Panc1 (cell line): ENCODE results near the gene SORBS1. TPM values are rescaled to one million over a fixed set of nuclear protein-coding genes. Genes with fewer than 3 reads are reported as not detected.

Experiments used
- ATAC-seq: fragments of 200-7000 bp; cut with Tn5 transposase; 2 replicates; pipeline ENCODE4 v1.9.1; 2020; ENCODE audit warnings: mild to moderate bottlenecking, moderate library complexity
- BruUV-seq: library from RNA; stranded (reverse); fragments of 400-500 nt; replicated peaks from 2 replicates; lab custom pipeline; 2021; lab: Mats Ljungman, UMichigan
- CTCF ChIA-PET: fragments of 300-600 bp; sonication (Branson Sonifier 250); formaldehyde crosslinking; loops from one replicate; lab custom pipeline; 2022; ENCODE audit warnings: antibody characterized with exemption; lab: Charles Lee
- POLR2A ChIA-PET: fragments of 300-600 bp; sonication (Branson Sonifier 250); formaldehyde crosslinking; loops from one replicate; lab custom pipeline; 2022; ENCODE audit warnings: antibody characterized with exemption; lab: Charles Lee
- DNase-seq: peaks from one replicate; pipeline ENCODE4 v3.0.0-alpha.2; 2010; ENCODE audit warnings: low read depth, low spot score
- H3K27ac ChIP-seq: 2 replicates; pipeline ENCODE4 v1.5.1; 2011; ENCODE audit warnings: mild to moderate bottlenecking, low read length, inconsistent platforms
- H3K27me3 ChIP-seq: fragments of 200-500 bp; sonication (Bioruptor generic); 2 replicates; pipeline ENCODE4 v1.6.0; 2014; ENCODE audit warnings: low read length, inconsistent platforms; ENCODE audit not compliant: control insufficient read depth, insufficient read depth
- H3K36me3 ChIP-seq: fragments of 200-500 bp; sonication (Bioruptor generic); 2 replicates; pipeline ENCODE4 v1.5.1; 2014; ENCODE audit warnings: inconsistent platforms, mild to moderate bottlenecking, low read length, moderate library complexity; ENCODE audit not compliant: control insufficient read depth, insufficient read depth
- H3K4me1 ChIP-seq: 2 replicates; pipeline ENCODE4 v1.5.1; 2011; ENCODE audit warnings: inconsistent platforms, mild to moderate bottlenecking, low read length, moderate library complexity; ENCODE audit not compliant: control insufficient read depth, insufficient read depth
- H3K4me3 ChIP-seq, 2 experiments: 2 replicates each; pipeline ENCODE4 v1.5.1; 2011 to 2012; ENCODE audit warnings: low read depth in 2 of 2, low read length in 2 of 2, mild to moderate bottlenecking in 2 of 2, inconsistent platforms in 1 of 2, moderate library complexity in 1 of 2
- H3K9me3 ChIP-seq: fragments of 200-500 bp; sonication (Bioruptor generic); 2 replicates; pipeline ENCODE4 v1.5.1; 2014; ENCODE audit warnings: low read depth, mild to moderate bottlenecking, inconsistent platforms, low read length, moderate library complexity; ENCODE audit not compliant: control insufficient read depth, insufficient read depth
- POLR2AphosphoS5 ChIP-seq: IDR thresholded peaks from 2 replicates; pipeline ENCODE4 v1.6.1; 2012; ENCODE audit warnings: mild to moderate bottlenecking, low read depth, low read length, moderate library complexity
- SIN3A ChIP-seq: IDR thresholded peaks from 2 replicates; pipeline ENCODE4 v1.6.1; 2012; ENCODE audit warnings: low read depth, mild to moderate bottlenecking, low read length, moderate library complexity, borderline replicate concordance; ENCODE audit not compliant: insufficient read depth
- TCF7L2 ChIP-seq: IDR thresholded peaks from 2 replicates; pipeline ENCODE4 v1.6.1; 2011; ENCODE audit warnings: mild to moderate bottlenecking, low read depth, low read length, inconsistent platforms
- in situ Hi-C: cut with HindIII; loops from 2 replicates; pipeline ENCODE4 v1.10.0; 2016; ENCODE audit warnings: low sequenced_read_pairs, low pct_unique_long_range_greater_than_20kb
- intact Hi-C: fragments of 100-400 bp; cut with micrococcal nuclease; formaldehyde crosslinking; loops from one replicate; pipeline ENCODE4 v1.10.0; 2022; ENCODE audit not compliant: unreplicated experiment
- total RNA-seq: library from RNA; stranded (reverse); gene quantifications from one replicate; pipeline ENCODE4 v1.2.1, GENCODE V29; 2021; ENCODE audit not compliant: unreplicated experiment
- TF ChIP-seq, protein P1 (sequence below): fragments of 450-650 bp; IDR thresholded peaks from 2 replicates; pipeline ENCODE4 v1.5.1; 2017; ENCODE audit warnings: mild to moderate bottlenecking
- TF ChIP-seq, protein P2 (sequence below), 2 experiments: IDR thresholded peaks; 2 replicates each; pipeline ENCODE4 v1.6.1; 2011 to 2012; ENCODE audit warnings: low read depth in 2 of 2, control low read depth in 1 of 2, low read length in 1 of 2, mild to moderate bottlenecking in 1 of 2, moderate library complexity in 1 of 2; ENCODE audit not compliant: insufficient read depth in 1 of 2

Gene SORBS1
- total RNA-seq, 1 experiment from 2014 or later, result 29.4 TPM

DNA sequence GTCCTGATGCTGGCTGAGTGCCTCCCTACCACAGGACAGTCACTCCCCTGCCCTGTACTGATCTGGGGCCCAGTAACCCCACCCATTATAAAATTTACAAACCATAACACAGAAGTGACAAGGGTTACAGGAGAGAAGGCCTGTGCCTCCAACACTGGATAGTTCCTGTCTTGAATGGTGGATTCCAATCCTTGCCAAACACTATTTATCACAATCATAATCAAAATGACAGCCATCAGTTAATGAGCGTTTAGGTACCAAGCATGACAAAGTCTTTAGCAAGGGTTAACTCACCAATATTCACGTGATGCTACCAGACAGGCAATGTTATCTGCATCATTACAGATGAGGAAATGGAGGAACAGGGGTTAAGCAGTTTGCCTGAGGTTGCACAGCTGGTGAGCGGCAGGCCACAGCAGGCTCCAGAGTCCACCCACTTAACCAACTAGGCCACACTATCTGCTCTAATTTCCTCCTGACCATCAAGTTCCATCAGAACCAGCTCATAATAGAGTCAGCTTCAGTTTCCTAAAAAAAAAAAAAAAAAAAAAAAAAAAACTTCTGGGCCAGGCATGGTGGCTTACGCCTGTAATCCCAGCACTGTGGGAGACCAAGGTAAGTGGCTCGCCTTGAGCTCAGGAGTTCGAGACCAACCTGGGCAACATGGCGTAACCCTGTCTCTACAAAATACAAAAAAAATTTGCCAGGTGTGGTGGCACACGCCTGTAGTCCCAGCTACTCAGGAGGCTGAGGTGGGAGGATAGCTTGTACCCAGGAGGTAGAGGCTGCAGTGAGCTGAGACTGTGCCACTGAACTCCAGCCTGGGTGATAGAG, 284.6 kb downstream of the SORBS1 start:
- no TSS peak for BruUV-seq
- Histone ChIP-seq H3K27me3 (no peaks in the 10 kb centered on the region), H3K27ac (no peak overlapping the region), H3K9me3 (no peaks in the 10 kb centered on the region), H3K4me1 (peaks cover 63% of the 10 kb centered on the region), H3K4me3 (no peak overlapping the region), H3K36me3 (no peaks in the 10 kb centered on the region)
- in situ Hi-C loops (no loop called here), intact Hi-C loops (no loop called here)
- CTCF ChIA-PET, result interaction anchor here (0.6 to 0.7 kb wide), 5 partner anchors 12 to 90 kb away, joined by 3 to 7 read pairs (median 4); no protein-coding TSS in a partner anchor
- ATAC-seq (no peak), DNase-seq (no peak)
- TF ChIP-seq, protein P1, sequence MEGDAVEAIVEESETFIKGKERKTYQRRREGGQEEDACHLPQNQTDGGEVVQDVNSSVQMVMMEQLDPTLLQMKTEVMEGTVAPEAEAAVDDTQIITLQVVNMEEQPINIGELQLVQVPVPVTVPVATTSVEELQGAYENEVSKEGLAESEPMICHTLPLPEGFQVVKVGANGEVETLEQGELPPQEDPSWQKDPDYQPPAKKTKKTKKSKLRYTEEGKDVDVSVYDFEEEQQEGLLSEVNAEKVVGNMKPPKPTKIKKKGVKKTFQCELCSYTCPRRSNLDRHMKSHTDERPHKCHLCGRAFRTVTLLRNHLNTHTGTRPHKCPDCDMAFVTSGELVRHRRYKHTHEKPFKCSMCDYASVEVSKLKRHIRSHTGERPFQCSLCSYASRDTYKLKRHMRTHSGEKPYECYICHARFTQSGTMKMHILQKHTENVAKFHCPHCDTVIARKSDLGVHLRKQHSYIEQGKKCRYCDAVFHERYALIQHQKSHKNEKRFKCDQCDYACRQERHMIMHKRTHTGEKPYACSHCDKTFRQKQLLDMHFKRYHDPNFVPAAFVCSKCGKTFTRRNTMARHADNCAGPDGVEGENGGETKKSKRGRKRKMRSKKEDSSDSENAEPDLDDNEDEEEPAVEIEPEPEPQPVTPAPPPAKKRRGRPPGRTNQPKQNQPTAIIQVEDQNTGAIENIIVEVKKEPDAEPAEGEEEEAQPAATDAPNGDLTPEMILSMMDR, result no peak
- TF ChIP-seq, protein P2, sequence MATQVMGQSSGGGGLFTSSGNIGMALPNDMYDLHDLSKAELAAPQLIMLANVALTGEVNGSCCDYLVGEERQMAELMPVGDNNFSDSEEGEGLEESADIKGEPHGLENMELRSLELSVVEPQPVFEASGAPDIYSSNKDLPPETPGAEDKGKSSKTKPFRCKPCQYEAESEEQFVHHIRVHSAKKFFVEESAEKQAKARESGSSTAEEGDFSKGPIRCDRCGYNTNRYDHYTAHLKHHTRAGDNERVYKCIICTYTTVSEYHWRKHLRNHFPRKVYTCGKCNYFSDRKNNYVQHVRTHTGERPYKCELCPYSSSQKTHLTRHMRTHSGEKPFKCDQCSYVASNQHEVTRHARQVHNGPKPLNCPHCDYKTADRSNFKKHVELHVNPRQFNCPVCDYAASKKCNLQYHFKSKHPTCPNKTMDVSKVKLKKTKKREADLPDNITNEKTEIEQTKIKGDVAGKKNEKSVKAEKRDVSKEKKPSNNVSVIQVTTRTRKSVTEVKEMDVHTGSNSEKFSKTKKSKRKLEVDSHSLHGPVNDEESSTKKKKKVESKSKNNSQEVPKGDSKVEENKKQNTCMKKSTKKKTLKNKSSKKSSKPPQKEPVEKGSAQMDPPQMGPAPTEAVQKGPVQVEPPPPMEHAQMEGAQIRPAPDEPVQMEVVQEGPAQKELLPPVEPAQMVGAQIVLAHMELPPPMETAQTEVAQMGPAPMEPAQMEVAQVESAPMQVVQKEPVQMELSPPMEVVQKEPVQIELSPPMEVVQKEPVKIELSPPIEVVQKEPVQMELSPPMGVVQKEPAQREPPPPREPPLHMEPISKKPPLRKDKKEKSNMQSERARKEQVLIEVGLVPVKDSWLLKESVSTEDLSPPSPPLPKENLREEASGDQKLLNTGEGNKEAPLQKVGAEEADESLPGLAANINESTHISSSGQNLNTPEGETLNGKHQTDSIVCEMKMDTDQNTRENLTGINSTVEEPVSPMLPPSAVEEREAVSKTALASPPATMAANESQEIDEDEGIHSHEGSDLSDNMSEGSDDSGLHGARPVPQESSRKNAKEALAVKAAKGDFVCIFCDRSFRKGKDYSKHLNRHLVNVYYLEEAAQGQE (IDR thresholded peaks at IDR 0.05; ENCODE audit: insufficient read depth in 1 of 2, low read depth in 2 of 2, low read length in 1 of 2), result no peak
- TF ChIP-seq SIN3A (no peak), TCF7L2 (no peak), POLR2AphosphoS5 (no peak)
- POLR2A ChIA-PET, result interaction anchor here (0.6 kb wide), 2 partner anchors 10 to 181 kb away, joined by 7 to 14 read pairs; no protein-coding TSS in a partner anchor

DNA sequence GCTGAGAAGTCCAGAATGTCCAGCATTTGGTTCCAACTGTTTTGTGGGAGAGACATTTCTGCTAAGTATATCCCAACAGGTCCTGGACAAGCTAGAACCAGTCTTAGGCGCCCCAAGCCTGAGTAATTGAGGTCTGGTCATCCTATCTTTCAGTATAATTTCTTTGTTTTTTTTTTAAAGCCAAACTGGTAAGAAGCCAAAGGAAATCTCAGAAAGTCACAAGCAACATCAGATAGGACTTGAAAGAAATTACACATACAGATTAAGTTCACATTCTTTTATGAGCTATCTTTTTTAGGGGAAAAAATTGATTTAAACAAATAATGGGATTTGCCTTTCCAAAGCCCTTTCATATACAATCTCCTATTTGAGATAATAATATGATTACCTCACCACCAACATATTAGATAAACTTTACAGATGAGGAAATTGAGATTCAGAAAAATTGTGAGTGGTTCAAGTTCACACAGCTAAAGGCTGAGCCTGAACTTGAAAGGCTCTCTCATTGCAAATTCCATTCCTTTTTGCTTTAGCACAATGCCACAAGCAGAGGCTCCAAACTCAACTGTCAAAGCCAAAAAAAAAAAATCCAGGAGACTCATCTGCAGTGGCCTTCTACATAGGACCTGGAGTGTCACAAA, 285.3 kb downstream of the SORBS1 start:
- Histone ChIP-seq H3K4me1 (peaks cover 56% of the 10 kb centered on the region), H3K27me3 (no peaks in the 10 kb centered on the region), H3K36me3 (no peaks in the 10 kb centered on the region), H3K27ac (peak overlapping the region; percentile 26; the same call in 1 of the 2 replicates), H3K9me3 (no peaks in the 10 kb centered on the region), H3K4me3 (no peak overlapping the region)
- TF ChIP-seq TCF7L2 (no peak), POLR2AphosphoS5 (no peak), SIN3A (no peak)
- TF ChIP-seq, protein P1, result no peak
- TF ChIP-seq, protein P2 (IDR thresholded peaks at IDR 0.05; ENCODE audit: insufficient read depth in 1 of 2, low read depth in 2 of 2, low read length in 1 of 2), result no peak
- DNase-seq (no peak), ATAC-seq (no peak)
- intact Hi-C loops (no loop called here), in situ Hi-C loops (no loop called here)
- POLR2A ChIA-PET, result no interaction called here
- CTCF ChIA-PET, result interaction anchor here (0.7 kb wide), 2 partner anchors 33 to 62 kb away, joined by 3 to 4 read pairs; no protein-coding TSS in a partner anchor
- no TSS peak for BruUV-seq
